ENCODE measurements around the gene HGD.

Gene HGD

DNA sequence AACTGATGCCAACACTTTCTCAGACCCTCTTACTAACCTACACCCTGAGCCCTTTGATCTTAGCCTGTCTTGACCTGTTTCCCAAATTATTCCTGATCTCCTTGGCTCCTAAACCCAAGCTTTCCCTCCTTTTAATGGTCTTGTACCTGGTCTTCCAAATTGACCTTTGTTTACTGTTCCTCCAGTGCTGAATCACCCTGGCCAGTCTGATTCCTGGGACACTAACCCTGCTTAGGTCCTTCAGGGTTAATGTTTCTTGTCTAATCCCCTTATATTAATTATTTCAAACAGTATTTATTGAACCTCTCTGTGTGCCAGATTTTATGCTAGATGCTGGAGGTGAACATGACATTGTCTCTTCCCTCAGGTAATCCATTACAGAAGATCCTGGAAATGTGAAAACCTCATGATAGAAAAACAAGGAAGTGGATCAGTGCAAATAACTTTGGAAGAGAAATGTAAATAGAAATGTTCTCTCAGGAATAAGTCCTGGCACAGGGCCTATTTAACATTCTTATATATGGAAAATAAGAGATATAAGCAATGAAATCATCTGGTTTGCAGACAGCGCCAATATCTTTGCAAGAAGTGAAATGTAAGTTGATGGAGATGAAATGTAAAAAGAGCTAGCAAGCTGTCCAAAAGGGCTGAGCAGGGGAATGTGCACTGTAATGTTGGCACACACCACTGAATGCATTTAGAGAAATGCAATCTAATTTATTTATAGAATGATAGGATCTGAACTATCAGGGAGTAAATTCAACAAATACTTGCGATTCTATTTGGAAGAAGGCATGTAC, 20.7 kb downstream of the HGD start:
- no peak for DNase-seq (ENCODE audit: low read depth, low spot score)
- TF ChIP-seq ZNF274 (IDR thresholded peaks at IDR 0.05; ENCODE audit: low read depth, low read length) (no peak), SUZ12 (IDR thresholded peaks at IDR 0.05; ENCODE audit: extremely low read depth, insufficient read depth, insufficient read length) (no peak), YY1 (IDR thresholded peaks at IDR 0.05; ENCODE audit: insufficient read depth, insufficient read length) (no peak)
- H3K4me1 ChIP-seq (ENCODE audit: insufficient read depth, insufficient read length): no peaks in the 10 kb centered on the region
- no peaks in the 10 kb centered on the region for H3K36me3 ChIP-seq (ENCODE audit: insufficient read depth, insufficient read length, low read length)
- H3K9me3 ChIP-seq (ENCODE audit: insufficient read depth, low read length): peaks cover 13% of the 10 kb centered on the region; the same call in 1 of the 2 replicates
- H3K9ac ChIP-seq (ENCODE audit: insufficient read length, low read depth): no peak overlapping the region
- no peak overlapping the region for H3K4me3 ChIP-seq (ENCODE audit: insufficient read length, low read depth)
- H3K27me3 ChIP-seq (ENCODE audit: insufficient read depth, insufficient read length): no peaks in the 10 kb centered on the region

DNA sequence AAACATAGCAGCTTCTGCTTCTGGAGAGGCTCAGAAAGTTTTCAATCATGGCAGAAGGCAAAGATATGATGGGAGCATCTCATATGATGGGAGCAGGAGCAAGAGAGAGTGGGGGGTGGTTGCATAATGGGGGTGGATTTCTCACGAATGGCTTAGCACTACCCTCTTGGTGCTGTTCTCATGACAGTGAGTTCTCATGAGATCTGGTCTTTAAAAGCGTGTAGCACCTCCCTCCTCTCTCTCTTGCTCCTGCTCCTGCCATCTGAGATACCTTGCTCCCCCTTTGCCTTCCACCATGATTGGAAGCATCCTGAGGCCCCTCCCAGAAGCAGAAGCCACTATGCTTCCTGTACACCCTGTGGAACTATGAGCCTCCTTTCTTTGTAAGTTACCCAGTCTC, 22.2 kb downstream of the HGD start:
- Histone ChIP-seq H3K9ac (ENCODE audit: insufficient read length, low read depth) (no peak overlapping the region), H3K9me3 (ENCODE audit: insufficient read depth, low read length) (peaks cover 13% of the 10 kb centered on the region; the same call in 1 of the 2 replicates), H3K36me3 (ENCODE audit: insufficient read depth, insufficient read length, low read length) (no peaks in the 10 kb centered on the region), H3K27me3 (ENCODE audit: insufficient read depth, insufficient read length) (no peaks in the 10 kb centered on the region), H3K4me1 (ENCODE audit: insufficient read depth, insufficient read length) (no peaks in the 10 kb centered on the region), H3K4me3 (ENCODE audit: insufficient read length, low read depth) (no peak overlapping the region)
- TF ChIP-seq YY1 (IDR thresholded peaks at IDR 0.05; ENCODE audit: insufficient read depth, insufficient read length) (no peak), ZNF274 (IDR thresholded peaks at IDR 0.05; ENCODE audit: low read depth, low read length) (no peak), SUZ12 (IDR thresholded peaks at IDR 0.05; ENCODE audit: extremely low read depth, insufficient read depth, insufficient read length) (no peak)
- DNase-seq (ENCODE audit: low read depth, low spot score): no peak

DNA sequence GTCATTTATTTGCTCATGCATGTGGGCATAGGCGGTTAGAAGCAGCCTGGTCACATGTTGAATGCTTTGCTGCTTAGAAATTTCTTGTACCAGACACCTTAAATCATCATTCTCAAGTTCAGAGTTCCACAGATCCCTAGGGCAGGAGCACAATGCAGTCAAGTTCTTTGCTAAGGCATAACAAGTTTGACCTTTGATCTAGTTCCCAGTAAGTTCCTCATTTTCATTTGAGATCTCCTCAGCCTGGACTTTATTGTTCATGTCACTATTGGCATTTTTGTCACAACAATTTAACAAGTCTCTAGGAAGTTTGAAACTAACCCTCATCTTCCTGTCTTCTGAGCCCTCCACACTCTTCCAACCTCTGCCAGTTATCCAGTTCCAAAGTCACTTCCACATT, 22.8 kb downstream of the HGD start:
- Histone ChIP-seq H3K27me3 (ENCODE audit: insufficient read depth, insufficient read length) (no peaks in the 10 kb centered on the region), H3K4me1 (ENCODE audit: insufficient read depth, insufficient read length) (no peaks in the 10 kb centered on the region), H3K9me3 (ENCODE audit: insufficient read depth, low read length) (peaks cover 13% of the 10 kb centered on the region; the same call in 1 of the 2 replicates), H3K4me3 (ENCODE audit: insufficient read length, low read depth) (no peak overlapping the region), H3K36me3 (ENCODE audit: insufficient read depth, insufficient read length, low read length) (no peaks in the 10 kb centered on the region), H3K9ac (ENCODE audit: insufficient read length, low read depth) (no peak overlapping the region)
- no peak for DNase-seq (ENCODE audit: low read depth, low spot score)
- TF ChIP-seq SUZ12 (IDR thresholded peaks at IDR 0.05; ENCODE audit: extremely low read depth, insufficient read depth, insufficient read length) (no peak), YY1 (IDR thresholded peaks at IDR 0.05; ENCODE audit: insufficient read depth, insufficient read length) (no peak), ZNF274 (IDR thresholded peaks at IDR 0.05; ENCODE audit: low read depth, low read length) (no peak)

DNA sequence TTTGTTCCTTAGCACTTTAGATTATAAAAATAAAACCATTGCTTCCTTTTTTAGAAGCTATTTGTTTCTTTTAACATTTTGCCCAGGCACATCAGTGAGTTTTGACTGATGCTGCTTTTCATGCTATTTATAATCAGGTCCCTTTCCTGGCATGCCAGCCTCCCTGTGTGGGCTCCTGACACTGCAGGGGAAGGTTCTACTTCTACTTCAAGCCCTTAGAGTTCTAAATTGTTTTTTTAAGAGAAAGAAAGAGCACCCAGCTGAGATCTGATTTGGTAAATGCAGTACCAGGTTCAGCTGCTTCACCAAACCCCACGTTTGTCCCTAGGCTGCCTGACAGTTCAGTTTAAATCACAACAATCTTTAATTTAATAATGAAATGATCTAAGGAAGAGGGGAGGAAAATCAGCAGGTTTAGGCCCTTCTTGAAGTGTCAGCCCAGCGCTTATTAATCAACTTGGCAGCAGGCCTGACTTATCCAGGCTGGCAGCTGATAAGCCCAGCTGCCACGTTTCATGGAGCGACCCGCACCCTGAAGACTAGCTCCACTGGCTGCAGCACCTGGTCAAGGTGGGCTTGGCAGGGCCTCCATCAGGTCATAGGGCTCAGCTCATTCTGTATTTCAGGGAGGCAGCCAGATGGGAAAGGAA, 29.0 kb downstream of the HGD start:
- Histone ChIP-seq H3K4me3 (ENCODE audit: insufficient read length, low read depth) (no peak overlapping the region), H3K27me3 (ENCODE audit: insufficient read depth, insufficient read length) (no peaks in the 10 kb centered on the region), H3K9ac (ENCODE audit: insufficient read length, low read depth) (no peak overlapping the region), H3K36me3 (ENCODE audit: insufficient read depth, insufficient read length, low read length) (no peaks in the 10 kb centered on the region), H3K9me3 (ENCODE audit: insufficient read depth, low read length) (0 out of 2 replicates have a peak, but pooled peaks cover under 1% of the 10 kb centered on the region), H3K4me1 (ENCODE audit: insufficient read depth, insufficient read length) (no peaks in the 10 kb centered on the region)
- no peak for DNase-seq (ENCODE audit: low read depth, low spot score)
- TF ChIP-seq SUZ12 (IDR thresholded peaks at IDR 0.05; ENCODE audit: extremely low read depth, insufficient read depth, insufficient read length) (no peak), ZNF274 (IDR thresholded peaks at IDR 0.05; ENCODE audit: low read depth, low read length) (no peak), YY1 (IDR thresholded peaks at IDR 0.05; ENCODE audit: insufficient read depth, insufficient read length) (no peak)

DNA sequence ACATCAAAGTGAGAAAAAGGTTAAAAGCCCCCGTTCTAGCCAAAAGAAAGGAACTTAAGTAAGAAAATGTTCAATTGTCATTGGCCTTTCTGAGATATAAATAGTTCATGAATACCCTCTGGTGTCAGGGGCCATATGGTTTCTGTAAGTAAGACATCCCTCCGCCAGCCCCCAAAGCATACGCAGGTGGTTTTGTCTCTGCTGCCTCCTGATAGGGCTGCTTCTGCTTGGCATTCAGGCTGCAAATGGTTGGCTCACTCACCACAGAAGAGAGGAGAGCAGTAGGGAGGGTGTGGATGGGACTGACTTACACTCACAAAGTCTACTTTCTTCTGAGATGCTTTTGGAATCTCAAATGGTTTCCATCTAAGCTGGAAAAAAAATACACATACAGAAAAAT, 29.8 kb downstream of the HGD start:
- TF ChIP-seq ZNF274 (IDR thresholded peaks at IDR 0.05; ENCODE audit: low read depth, low read length) (no peak), YY1 (IDR thresholded peaks at IDR 0.05; ENCODE audit: insufficient read depth, insufficient read length) (no peak), SUZ12 (IDR thresholded peaks at IDR 0.05; ENCODE audit: extremely low read depth, insufficient read depth, insufficient read length) (no peak)
- no peaks in the 10 kb centered on the region for H3K27me3 ChIP-seq (ENCODE audit: insufficient read depth, insufficient read length)
- H3K36me3 ChIP-seq (ENCODE audit: insufficient read depth, insufficient read length, low read length): no peaks in the 10 kb centered on the region
- no peak for DNase-seq (ENCODE audit: low read depth, low spot score)
- H3K9ac ChIP-seq (ENCODE audit: insufficient read length, low read depth): no peak overlapping the region
- H3K4me1 ChIP-seq (ENCODE audit: insufficient read depth, insufficient read length): no peaks in the 10 kb centered on the region
- no peak overlapping the region for H3K4me3 ChIP-seq (ENCODE audit: insufficient read length, low read depth)
- H3K9me3 ChIP-seq (ENCODE audit: insufficient read depth, low read length): no peaks in the 10 kb centered on the region

DNA sequence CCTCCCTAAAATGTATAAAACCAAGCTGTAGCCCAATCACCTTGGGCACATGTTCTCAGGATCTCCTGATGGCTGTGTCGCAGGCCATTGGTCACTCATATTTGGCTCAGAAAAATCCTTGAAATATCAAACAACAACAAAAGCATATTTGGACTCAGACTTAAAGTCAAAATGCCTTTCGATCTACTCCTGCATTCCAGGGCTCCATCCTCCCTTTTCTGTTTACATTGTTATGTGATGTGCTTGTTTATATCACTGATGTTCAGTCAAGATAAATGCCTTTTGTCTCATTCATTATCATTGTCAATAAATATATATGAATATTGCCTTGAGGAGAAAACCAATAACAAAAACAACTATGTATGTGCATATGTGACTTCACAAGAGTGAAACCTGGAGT, 31.7 kb downstream of the HGD start:
- H3K36me3 ChIP-seq (ENCODE audit: insufficient read depth, insufficient read length, low read length): no peaks in the 10 kb centered on the region
- no peaks in the 10 kb centered on the region for H3K9me3 ChIP-seq (ENCODE audit: insufficient read depth, low read length)
- no peak overlapping the region for H3K9ac ChIP-seq (ENCODE audit: insufficient read length, low read depth)
- TF ChIP-seq ZNF274 (IDR thresholded peaks at IDR 0.05; ENCODE audit: low read depth, low read length) (no peak), YY1 (IDR thresholded peaks at IDR 0.05; ENCODE audit: insufficient read depth, insufficient read length) (no peak), SUZ12 (IDR thresholded peaks at IDR 0.05; ENCODE audit: extremely low read depth, insufficient read depth, insufficient read length) (no peak)
- DNase-seq (ENCODE audit: low read depth, low spot score): no peak
- H3K27me3 ChIP-seq (ENCODE audit: insufficient read depth, insufficient read length): no peaks in the 10 kb centered on the region
- no peaks in the 10 kb centered on the region for H3K4me1 ChIP-seq (ENCODE audit: insufficient read depth, insufficient read length)
- no peak overlapping the region for H3K4me3 ChIP-seq (ENCODE audit: insufficient read length, low read depth)

DNA sequence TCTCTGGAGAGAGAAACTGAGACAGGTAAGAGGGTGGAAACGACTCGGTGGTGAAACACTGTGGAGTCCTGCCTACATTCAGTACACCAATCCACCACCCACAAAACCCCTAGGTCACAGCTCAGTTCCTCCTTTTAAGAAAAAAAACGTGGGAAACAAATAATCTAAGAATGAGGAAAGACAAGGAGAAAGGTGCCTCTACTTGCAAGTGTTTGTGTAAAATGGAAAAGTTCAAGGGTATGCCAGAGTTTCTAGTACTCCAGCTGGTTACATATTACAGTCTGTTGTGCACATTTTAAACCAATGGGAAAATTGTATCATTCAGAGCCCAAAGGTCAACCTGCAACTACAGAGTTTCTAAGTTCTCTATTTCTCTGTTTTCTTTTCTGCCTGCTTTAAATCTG, 32.2 kb downstream of the HGD start:
- TF ChIP-seq SUZ12 (IDR thresholded peaks at IDR 0.05; ENCODE audit: extremely low read depth, insufficient read depth, insufficient read length): no peak
- TF ChIP-seq ZNF274 (IDR thresholded peaks at IDR 0.05; ENCODE audit: low read depth, low read length): no peak
- no peak for TF ChIP-seq YY1 (IDR thresholded peaks at IDR 0.05; ENCODE audit: insufficient read depth, insufficient read length)
- H3K27me3 ChIP-seq (ENCODE audit: insufficient read depth, insufficient read length): no peaks in the 10 kb centered on the region
- no peaks in the 10 kb centered on the region for H3K36me3 ChIP-seq (ENCODE audit: insufficient read depth, insufficient read length, low read length)
- H3K9me3 ChIP-seq (ENCODE audit: insufficient read depth, low read length): no peaks in the 10 kb centered on the region
- no peak overlapping the region for H3K9ac ChIP-seq (ENCODE audit: insufficient read length, low read depth)
- no peak for DNase-seq (ENCODE audit: low read depth, low spot score)
- H3K4me3 ChIP-seq (ENCODE audit: insufficient read length, low read depth): no peak overlapping the region
- H3K4me1 ChIP-seq (ENCODE audit: insufficient read depth, insufficient read length): no peaks in the 10 kb centered on the region
